Caco-2 (cell line): ENCODE data around the gene NTNG2. TPM values are rescaled to one million over a fixed set of nuclear protein-coding genes. Genes with fewer than 3 reads are reported as not detected.

Experiments used
- BruUV-seq: library from RNA; stranded (reverse); fragments of 400-500 nt; replicated peaks from 2 replicates; lab custom pipeline; 2021; lab: Mats Ljungman, UMichigan
- CTCF ChIA-PET: fragments of 300-600 bp; sonication (Branson Sonifier 250); formaldehyde crosslinking; loops from one replicate; lab custom pipeline; 2022; ENCODE audit warnings: antibody characterized with exemption; lab: Charles Lee
- POLR2A ChIA-PET: fragments of 300-600 bp; sonication (Branson Sonifier 250); formaldehyde crosslinking; loops from one replicate; lab custom pipeline; 2022; ENCODE audit warnings: antibody characterized with exemption; lab: Charles Lee
- DNase-seq, 2 experiments: peaks; one replicate each; pipeline versions ENCODE4 v3.0.0 to v3.0.0-alpha.2; 2020 to 2022
- H3K27me3 ChIP-seq: replicated peaks from 2 replicates; pipeline ENCODE4 v1.6.0; 2011; ENCODE audit warnings: low read length; ENCODE audit not compliant: control insufficient read depth, insufficient read depth
- H3K36me3 ChIP-seq: 2 replicates; pipeline ENCODE4 v1.5.1; 2011; ENCODE audit warnings: low read length; ENCODE audit not compliant: control insufficient read depth, insufficient read depth
- H3K4me1 ChIP-seq: fragments of 250-450 bp; sonication (Bioruptor Pico); 2 replicates; pipeline ENCODE4 v1.5.1; 2020; ENCODE audit warnings: mild to moderate bottlenecking
- H3K4me3 ChIP-seq: 2 replicates; pipeline ENCODE4 v1.5.1; 2011; ENCODE audit warnings: low read depth, mild to moderate bottlenecking, control low read depth, low read length
- H3K9me3 ChIP-seq: fragments of 250-450 bp; sonication (Bioruptor Pico); 2 replicates; pipeline ENCODE4 v1.5.1; 2020; ENCODE audit warnings: mild to moderate bottlenecking, moderate library complexity
- H3K27ac Mint-ChIP-seq: one replicate; pipeline ENCODE4 v1.8.0; 2022; ENCODE audit warnings: mixed read lengths; ENCODE audit not compliant: unreplicated experiment
- H3K27me3 Mint-ChIP-seq: one replicate; pipeline ENCODE4 v1.8.0; 2022; ENCODE audit warnings: mixed read lengths; ENCODE audit not compliant: insufficient read depth, unreplicated experiment
- H3K36me3 Mint-ChIP-seq: one replicate; pipeline ENCODE4 v1.8.0; 2022; ENCODE audit warnings: mild to moderate bottlenecking, mixed read lengths; ENCODE audit not compliant: insufficient read depth, unreplicated experiment
- H3K4me1 Mint-ChIP-seq: one replicate; pipeline ENCODE4 v1.8.0; 2022; ENCODE audit warnings: low read depth, mixed read lengths; ENCODE audit not compliant: unreplicated experiment
- H3K4me3 Mint-ChIP-seq: one replicate; pipeline ENCODE4 v1.8.0; 2022; ENCODE audit warnings: mild to moderate bottlenecking, moderate library complexity, mixed read lengths; ENCODE audit not compliant: unreplicated experiment
- H3K9me3 Mint-ChIP-seq: one replicate; pipeline ENCODE4 v1.8.0; 2022; ENCODE audit warnings: mixed read lengths; ENCODE audit not compliant: unreplicated experiment
- intact Hi-C: fragments of 100-400 bp; cut with micrococcal nuclease; formaldehyde crosslinking; loops from one replicate; pipeline ENCODE4 v1.10.0; 2022; ENCODE audit not compliant: unreplicated experiment
- total RNA-seq: library from RNA; stranded (reverse); gene quantifications from 2 replicates; pipeline ENCODE4 v1.2.3, GENCODE V29; 2022
- TF ChIP-seq, protein P1 (sequence below), 2 experiments: fragments of 200-600 bp in 1 of 2; IDR thresholded peaks; 1 replicate in 1 of 2; 2 replicates in 1 of 2; pipeline versions ENCODE4 v1.5.1 to v1.8.0; 2011 to 2022; ENCODE audit warnings: antibody characterized with exemption in 1 of 2, control low read depth in 1 of 2, inconsistent platforms in 1 of 2, low read depth in 1 of 2, low read length in 1 of 2, mild to moderate bottlenecking in 1 of 2, moderate library complexity in 1 of 2; ENCODE audit not compliant: insufficient read depth in 1 of 2, severe bottlenecking in 1 of 2, unreplicated experiment in 1 of 2

NTNG2 gene
- total RNA-seq, 1 experiment from 2014 or later: not detected

- ChIA-PET POLR2A (no interaction called here), CTCF (no interaction called here)
- Histone ChIP-seq H3K9me3 (no peaks in the 10 kb centered on the region), H3K4me1 (no peaks in the 10 kb centered on the region), H3K4me3 (no peak overlapping the region), H3K27me3 (peaks cover 1% of the 10 kb centered on the region), H3K36me3 (no peaks in the 10 kb centered on the region)
- peaks cover 33% of the 10 kb centered on the region for H3K27me3 Mint-ChIP-seq
- H3K4me1 Mint-ChIP-seq: no peaks in the 10 kb centered on the region
- intact Hi-C loops: no loop called here
- H3K27ac Mint-ChIP-seq: no peak overlapping the region
- DNase-seq: no peak
- no TSS peak for BruUV-seq
- H3K36me3 Mint-ChIP-seq: no peaks in the 10 kb centered on the region
- H3K9me3 Mint-ChIP-seq: no peaks in the 10 kb centered on the region
- no peak overlapping the region for H3K4me3 Mint-ChIP-seq
- TF ChIP-seq, protein P1, sequence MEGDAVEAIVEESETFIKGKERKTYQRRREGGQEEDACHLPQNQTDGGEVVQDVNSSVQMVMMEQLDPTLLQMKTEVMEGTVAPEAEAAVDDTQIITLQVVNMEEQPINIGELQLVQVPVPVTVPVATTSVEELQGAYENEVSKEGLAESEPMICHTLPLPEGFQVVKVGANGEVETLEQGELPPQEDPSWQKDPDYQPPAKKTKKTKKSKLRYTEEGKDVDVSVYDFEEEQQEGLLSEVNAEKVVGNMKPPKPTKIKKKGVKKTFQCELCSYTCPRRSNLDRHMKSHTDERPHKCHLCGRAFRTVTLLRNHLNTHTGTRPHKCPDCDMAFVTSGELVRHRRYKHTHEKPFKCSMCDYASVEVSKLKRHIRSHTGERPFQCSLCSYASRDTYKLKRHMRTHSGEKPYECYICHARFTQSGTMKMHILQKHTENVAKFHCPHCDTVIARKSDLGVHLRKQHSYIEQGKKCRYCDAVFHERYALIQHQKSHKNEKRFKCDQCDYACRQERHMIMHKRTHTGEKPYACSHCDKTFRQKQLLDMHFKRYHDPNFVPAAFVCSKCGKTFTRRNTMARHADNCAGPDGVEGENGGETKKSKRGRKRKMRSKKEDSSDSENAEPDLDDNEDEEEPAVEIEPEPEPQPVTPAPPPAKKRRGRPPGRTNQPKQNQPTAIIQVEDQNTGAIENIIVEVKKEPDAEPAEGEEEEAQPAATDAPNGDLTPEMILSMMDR (IDR thresholded peaks at IDR 0.05; ENCODE audit: insufficient read depth in 1 of 2, low read depth in 1 of 2, low read length in 1 of 2, severe bottlenecking in 1 of 2, unreplicated experiment in 1 of 2): no peak
These were observed 6.3 kb upstream of the NTNG2 start for GRCh38 chr9:132155568-132155895.

GRCh38 chr9:132156262-132156661 lies 5.6 kb upstream of the NTNG2 start:
- Mint-ChIP-seq H3K27ac (no peak overlapping the region), H3K4me3 (no peak overlapping the region), H3K4me1 (no peaks in the 10 kb centered on the region), H3K36me3 (no peaks in the 10 kb centered on the region), H3K9me3 (no peaks in the 10 kb centered on the region), H3K27me3 (peaks cover 35% of the 10 kb centered on the region)
- CTCF ChIA-PET: no interaction called here
- TF ChIP-seq, protein P1 (IDR thresholded peaks at IDR 0.05; ENCODE audit: insufficient read depth in 1 of 2, low read depth in 1 of 2, low read length in 1 of 2, severe bottlenecking in 1 of 2, unreplicated experiment in 1 of 2): no peak
- intact Hi-C loops: no loop called here
- Histone ChIP-seq H3K27me3 (peaks cover 1% of the 10 kb centered on the region), H3K36me3 (no peaks in the 10 kb centered on the region), H3K4me3 (no peak overlapping the region), H3K9me3 (no peaks in the 10 kb centered on the region), H3K4me1 (peaks cover 1% of the 10 kb centered on the region; the same call in 1 of the 2 replicates)
- no TSS peak for BruUV-seq
- POLR2A ChIA-PET: no interaction called here
- no peak for DNase-seq

- POLR2A ChIA-PET: no interaction called here
- H3K4me3 ChIP-seq: no peak overlapping the region
- Mint-ChIP-seq H3K27me3 (peaks cover 40% of the 10 kb centered on the region), H3K27ac (no peak overlapping the region), H3K9me3 (no peaks in the 10 kb centered on the region), H3K4me1 (peaks cover 6% of the 10 kb centered on the region), H3K36me3 (no peaks in the 10 kb centered on the region), H3K4me3 (no peak overlapping the region)
- H3K9me3 ChIP-seq: no peaks in the 10 kb centered on the region
- DNase-seq: no peak
- no TSS peak for BruUV-seq
- peaks cover 7% of the 10 kb centered on the region for H3K4me1 ChIP-seq
- H3K36me3 ChIP-seq: no peaks in the 10 kb centered on the region
- H3K27me3 ChIP-seq: peaks cover 4% of the 10 kb centered on the region
- intact Hi-C loops: no loop called here
- CTCF ChIA-PET: no interaction called here
- TF ChIP-seq, protein P1 (IDR thresholded peaks at IDR 0.05; ENCODE audit: insufficient read depth in 1 of 2, low read depth in 1 of 2, low read length in 1 of 2, severe bottlenecking in 1 of 2, unreplicated experiment in 1 of 2): no peak
These were observed 4.3 kb upstream of the NTNG2 start for GRCh38 chr9:132157347-132158116.
